GM12872 (cell line): ENCODE data around the gene SLC6A9.

Experiments used
- CTCF ChIP-seq: IDR thresholded peaks from 3 replicates; pipeline ENCODE4 v1.5.1; 2011; ENCODE audit warnings: low read depth, mild to moderate bottlenecking, low read length, moderate library complexity; ENCODE audit not compliant: insufficient read depth

The SLC6A9 gene

GRCh38 chr1:44033756-44034155 is 2.5 kb upstream of the SLC6A9 start:
- TF ChIP-seq CTCF: no peak

GRCh38 chr1:44033041-44033575 is 1.8 kb upstream of the SLC6A9 start:
- no peak for TF ChIP-seq CTCF

- no peak for TF ChIP-seq CTCF
These were observed 1.0 kb upstream of the SLC6A9 start for GRCh38 chr1:44032170-44032790.

GRCh38 chr1:44030605-44031251 is 534 bp downstream of the SLC6A9 start:
- TF ChIP-seq CTCF: peak; percentile 38

- TF ChIP-seq CTCF: no peak
These were observed 1.2 kb downstream of the SLC6A9 start for GRCh38 chr1:44029911-44030604.

- no peak for TF ChIP-seq CTCF
These were observed 1.9 kb downstream of the SLC6A9 start for GRCh38 chr1:44029260-44029910.

GRCh38 chr1:44027320-44027719 is 3.9 kb downstream of the SLC6A9 start:
- no peak for TF ChIP-seq CTCF
